ENCODE measurements around the gene MIA. TPM values are rescaled to one million over a fixed set of nuclear protein-coding genes. Genes with fewer than 3 reads are reported as not detected.
A peak's percentile ranks its signal among the peaks of the same experiment; 100 is the strongest.
"Not testable (repeated sequence)": the region's sequence is repeated elsewhere in the genome, so short reads cannot be mapped to it uniquely, and the experiment has no call there.

Gene MIA
- total and polyA plus RNA-seq, 2 of the 8 experiments (the other 6 are each of a cell fraction or from before 2014, with no cell fraction given): not detected

DNA sequence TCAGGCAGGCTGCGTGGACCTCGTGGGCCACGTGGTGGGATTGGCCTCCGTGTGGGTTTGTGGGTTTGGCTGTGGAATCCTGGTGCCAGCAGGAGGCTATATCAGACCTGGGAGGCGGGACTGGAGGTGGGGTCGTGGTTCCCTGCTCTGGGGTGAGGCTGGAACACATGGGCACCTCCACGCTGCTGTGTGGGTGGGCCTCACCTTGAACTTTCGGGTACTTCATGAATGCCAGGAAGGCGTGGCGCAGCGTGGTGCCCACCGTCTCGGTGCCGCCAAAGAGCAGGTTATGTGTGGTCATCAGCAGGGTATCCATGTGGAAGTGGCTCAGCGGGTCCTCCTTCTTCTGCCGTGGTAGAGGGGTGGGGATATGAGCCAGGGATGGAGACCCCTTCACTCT lies 49.6 kb downstream of the MIA start:
- H4K5ac ChIP-seq (ENCODE audit: insufficient read length, low read depth, low read length): not testable (repeated sequence)
- peak in 1 of 2 experiments; percentile 37 for DNase-seq (ENCODE audit: low read depth in 1 of 2, low spot score in 2 of 2)
- WGBS, 2 experiments (ENCODE audit: extremely low coverage in 1 of 2, insufficient coverage in 1 of 2, insufficient read length in 1 of 2, insufficient replicate concordance in 2 of 2, low coverage in 1 of 2, low lambda C conversion rate in 2 of 2, missing lambda C conversion rate in 1 of 2): 94% methylated on average over 14 of the region's 16 CpGs; no CpG with 5 or more reads in 1 of the 2 experiments

DNA sequence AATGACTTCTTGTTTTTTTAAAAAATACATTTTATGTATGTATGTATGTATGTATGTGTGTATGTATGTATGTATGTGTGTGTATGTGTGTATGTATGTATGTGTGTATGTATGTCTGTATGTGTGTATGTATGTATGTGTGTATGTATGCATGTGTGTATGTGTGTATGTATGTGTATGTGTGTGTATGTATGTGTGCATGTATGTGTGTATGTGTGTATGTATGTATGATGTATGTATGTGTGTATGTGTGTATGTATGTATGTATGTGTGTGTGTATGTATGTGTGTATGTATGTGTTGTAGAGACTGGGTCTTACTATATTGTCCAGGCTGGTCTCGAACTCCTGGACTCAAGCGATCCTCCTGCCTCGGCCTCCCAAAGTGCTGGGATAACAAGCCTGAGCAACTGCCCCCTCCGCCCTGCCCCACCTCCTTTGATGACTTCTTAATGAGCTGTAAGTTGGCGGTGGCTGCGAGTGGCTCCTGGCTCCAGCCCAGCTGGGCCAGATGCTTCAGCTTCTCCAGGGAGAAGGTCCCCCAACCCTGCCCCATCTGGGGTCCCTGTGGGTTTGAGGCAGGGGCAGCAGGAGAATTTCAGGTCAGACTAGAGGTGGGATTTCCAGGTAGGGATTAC lies 50.3 kb downstream of the MIA start:
- H3K4me2 ChIP-seq (ENCODE audit: insufficient read depth in 1 of 2, low read depth in 2 of 2, low read length in 2 of 2); H3K79me2 ChIP-seq (ENCODE audit: control insufficient read depth in 1 of 2, insufficient read depth in 2 of 2, low read length in 2 of 2); H3K9me3 ChIP-seq (ENCODE audit: insufficient read depth in 2 of 2, low read depth in 1 of 2, low read length in 1 of 2); H2BK20ac ChIP-seq (ENCODE audit: low read length); H2BK5ac ChIP-seq (ENCODE audit: low read depth, low read length); FAIRE-seq; H2AK5ac ChIP-seq (ENCODE audit: low read depth, low read length); H2BK12ac ChIP-seq (ENCODE audit: low read depth, low read length); H3K27ac ChIP-seq (ENCODE audit: low read depth, low read length); H3K18ac ChIP-seq (ENCODE audit: extremely low read depth, low read length); H3K56ac ChIP-seq (replicated peaks; ENCODE audit: insufficient read length, low read depth, low read length); H3K23me2 ChIP-seq (ENCODE audit: low read depth, low read length); H2BK120ac ChIP-seq (replicated peaks; ENCODE audit: low read depth, low read length); DNase-seq (ENCODE audit: low read depth in 1 of 2, low spot score in 2 of 2); H2BK15ac ChIP-seq (ENCODE audit: low read length); H4K5ac ChIP-seq (ENCODE audit: insufficient read length, low read depth, low read length); H3K9ac ChIP-seq (replicated peaks in 1 of 4; ENCODE audit: extremely low read depth in 1 of 4, low read depth in 3 of 4, low read length in 3 of 4); H3K4ac ChIP-seq (replicated peaks; ENCODE audit: insufficient read length, low read depth, low read length); H2AFZ ChIP-seq (ENCODE audit: low read length); H3K4me1 ChIP-seq (replicated peaks in 1 of 4; ENCODE audit: control insufficient read depth in 3 of 4, insufficient read depth in 4 of 4, low read length in 3 of 4); H4K20me1 ChIP-seq (replicated peaks in 1 of 2; ENCODE audit: control insufficient read depth in 1 of 2, insufficient read depth in 2 of 2, low read length in 2 of 2); POLR2A ChIA-PET (ENCODE audit: partially characterized antibody); H3K4me3 ChIP-seq (ENCODE audit: extremely low read depth in 1 of 4, insufficient read depth in 2 of 4, low read depth in 3 of 4, low read length in 4 of 4); H3K27me3 ChIP-seq (replicated peaks in 1 of 4; ENCODE audit: control insufficient read depth in 3 of 4, extremely low read depth in 1 of 4, insufficient read depth in 3 of 4, low read length in 3 of 4); H4K91ac ChIP-seq (replicated peaks; ENCODE audit: insufficient read length, low read length); H4K8ac ChIP-seq (ENCODE audit: extremely low read depth, insufficient read depth, low read length); H3K23ac ChIP-seq (ENCODE audit: insufficient read length); H3K79me1 ChIP-seq (ENCODE audit: low read depth, low read length); CTCF ChIA-PET (ENCODE audit: partially characterized antibody); H3K36me3 ChIP-seq (ENCODE audit: control insufficient read depth in 2 of 4, insufficient read depth in 4 of 4, low read length in 3 of 4); H3K14ac ChIP-seq (ENCODE audit: insufficient read length): not testable (repeated sequence)
- WGBS, 2 experiments (ENCODE audit: extremely low coverage in 1 of 2, insufficient coverage in 1 of 2, insufficient read length in 1 of 2, insufficient replicate concordance in 2 of 2, low coverage in 1 of 2, low lambda C conversion rate in 2 of 2, missing lambda C conversion rate in 1 of 2): 97% methylated on average over 6 of the region's 6 CpGs; no CpG with 5 or more reads in 1 of the 2 experiments

More for the DNA sequence above, 49.6 kb downstream of the MIA start:
- POLR2A ChIA-PET (ENCODE audit: partially characterized antibody): interaction anchor here (0.8 kb wide), 1 partner anchor 93 kb away, joined by 3 read pairs; no protein-coding TSS in a partner anchor
- H3K9ac ChIP-seq (replicated peaks in 1 of 4; ENCODE audit: extremely low read depth in 1 of 4, low read depth in 3 of 4, low read length in 3 of 4); H2BK120ac ChIP-seq (replicated peaks; ENCODE audit: low read depth, low read length); H3K27me3 ChIP-seq (replicated peaks in 1 of 4; ENCODE audit: control insufficient read depth in 3 of 4, extremely low read depth in 1 of 4, insufficient read depth in 3 of 4, low read length in 3 of 4); H3K4ac ChIP-seq (replicated peaks; ENCODE audit: insufficient read length, low read depth, low read length); H2BK15ac ChIP-seq (ENCODE audit: low read length); H4K91ac ChIP-seq (replicated peaks; ENCODE audit: insufficient read length, low read length); H3K79me1 ChIP-seq (ENCODE audit: low read depth, low read length); H3K4me1 ChIP-seq (replicated peaks in 1 of 4; ENCODE audit: control insufficient read depth in 3 of 4, insufficient read depth in 4 of 4, low read length in 3 of 4); H3K4me2 ChIP-seq (ENCODE audit: insufficient read depth in 1 of 2, low read depth in 2 of 2, low read length in 2 of 2); H2AFZ ChIP-seq (ENCODE audit: low read length); H3K23ac ChIP-seq (ENCODE audit: insufficient read length); H3K79me2 ChIP-seq (ENCODE audit: control insufficient read depth in 1 of 2, insufficient read depth in 2 of 2, low read length in 2 of 2); H2AK5ac ChIP-seq (ENCODE audit: low read depth, low read length); H2BK5ac ChIP-seq (ENCODE audit: low read depth, low read length); H4K20me1 ChIP-seq (replicated peaks in 1 of 2; ENCODE audit: control insufficient read depth in 1 of 2, insufficient read depth in 2 of 2, low read length in 2 of 2); H3K4me3 ChIP-seq (ENCODE audit: extremely low read depth in 1 of 4, insufficient read depth in 2 of 4, low read depth in 3 of 4, low read length in 4 of 4); H3K56ac ChIP-seq (replicated peaks; ENCODE audit: insufficient read length, low read depth, low read length); H2BK20ac ChIP-seq (ENCODE audit: low read length); H3K9me3 ChIP-seq (ENCODE audit: insufficient read depth in 2 of 2, low read depth in 1 of 2, low read length in 1 of 2); H3K14ac ChIP-seq (ENCODE audit: insufficient read length); H3K36me3 ChIP-seq (ENCODE audit: control insufficient read depth in 2 of 4, insufficient read depth in 4 of 4, low read length in 3 of 4); H2BK12ac ChIP-seq (ENCODE audit: low read depth, low read length); H3K18ac ChIP-seq (ENCODE audit: extremely low read depth, low read length); H3K27ac ChIP-seq (ENCODE audit: low read depth, low read length); FAIRE-seq; H3K23me2 ChIP-seq (ENCODE audit: low read depth, low read length); H4K8ac ChIP-seq (ENCODE audit: extremely low read depth, insufficient read depth, low read length): not testable (repeated sequence)
- CTCF ChIA-PET (ENCODE audit: partially characterized antibody): interaction anchor here (0.6 to 1.1 kb wide), 2 partner anchors 108 to 606 kb away, joined by 3 to 4 read pairs; no protein-coding TSS in a partner anchor

Measured in H1 (cell line).